GM13976 (cell line): ENCODE results near the gene TYMS.

Experiments
- DNase-seq: peaks from one replicate; pipeline ENCODE4 v3.0.0; 2012; ENCODE audit warnings: low spot score
- in situ Hi-C: fragments of 300-500 bp; cut with MboI; formaldehyde crosslinking; loops from one replicate; pipeline ENCODE4 v1.12.0; 2022; ENCODE audit warnings: low sequenced_read_pairs, mixed read lengths, inconsistent platforms; ENCODE audit not compliant: unreplicated experiment
- TF ChIP-seq, protein P1 (sequence below): IDR thresholded peaks from 2 replicates; pipeline ENCODE4 v1.5.1; 2012; ENCODE audit warnings: borderline replicate concordance, mild to moderate bottlenecking; ENCODE audit not compliant: insufficient read depth; ENCODE audit errors: extremely low read depth, missing control alignments, control extremely low read depth

TYMS gene

DNA sequence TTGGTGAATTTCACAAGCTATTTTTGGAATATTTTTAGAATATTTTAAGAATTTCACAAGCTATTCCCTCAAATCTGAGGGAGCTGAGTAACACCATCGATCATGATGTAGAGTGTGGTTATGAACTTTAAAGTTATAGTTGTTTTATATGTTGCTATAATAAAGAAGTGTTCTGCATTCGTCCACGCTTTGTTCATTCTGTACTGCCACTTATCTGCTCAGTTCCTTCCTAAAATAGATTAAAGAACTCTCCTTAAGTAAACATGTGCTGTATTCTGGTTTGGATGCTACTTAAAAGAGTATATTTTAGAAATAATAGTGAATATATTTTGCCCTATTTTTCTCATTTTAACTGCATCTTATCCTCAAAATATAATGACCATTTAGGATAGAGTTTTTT is 15.9 kb downstream of the TYMS start:
- DNase-seq: no peak
- TF ChIP-seq, protein P1, sequence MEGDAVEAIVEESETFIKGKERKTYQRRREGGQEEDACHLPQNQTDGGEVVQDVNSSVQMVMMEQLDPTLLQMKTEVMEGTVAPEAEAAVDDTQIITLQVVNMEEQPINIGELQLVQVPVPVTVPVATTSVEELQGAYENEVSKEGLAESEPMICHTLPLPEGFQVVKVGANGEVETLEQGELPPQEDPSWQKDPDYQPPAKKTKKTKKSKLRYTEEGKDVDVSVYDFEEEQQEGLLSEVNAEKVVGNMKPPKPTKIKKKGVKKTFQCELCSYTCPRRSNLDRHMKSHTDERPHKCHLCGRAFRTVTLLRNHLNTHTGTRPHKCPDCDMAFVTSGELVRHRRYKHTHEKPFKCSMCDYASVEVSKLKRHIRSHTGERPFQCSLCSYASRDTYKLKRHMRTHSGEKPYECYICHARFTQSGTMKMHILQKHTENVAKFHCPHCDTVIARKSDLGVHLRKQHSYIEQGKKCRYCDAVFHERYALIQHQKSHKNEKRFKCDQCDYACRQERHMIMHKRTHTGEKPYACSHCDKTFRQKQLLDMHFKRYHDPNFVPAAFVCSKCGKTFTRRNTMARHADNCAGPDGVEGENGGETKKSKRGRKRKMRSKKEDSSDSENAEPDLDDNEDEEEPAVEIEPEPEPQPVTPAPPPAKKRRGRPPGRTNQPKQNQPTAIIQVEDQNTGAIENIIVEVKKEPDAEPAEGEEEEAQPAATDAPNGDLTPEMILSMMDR: no peak
- in situ Hi-C loops: no loop called here

DNA sequence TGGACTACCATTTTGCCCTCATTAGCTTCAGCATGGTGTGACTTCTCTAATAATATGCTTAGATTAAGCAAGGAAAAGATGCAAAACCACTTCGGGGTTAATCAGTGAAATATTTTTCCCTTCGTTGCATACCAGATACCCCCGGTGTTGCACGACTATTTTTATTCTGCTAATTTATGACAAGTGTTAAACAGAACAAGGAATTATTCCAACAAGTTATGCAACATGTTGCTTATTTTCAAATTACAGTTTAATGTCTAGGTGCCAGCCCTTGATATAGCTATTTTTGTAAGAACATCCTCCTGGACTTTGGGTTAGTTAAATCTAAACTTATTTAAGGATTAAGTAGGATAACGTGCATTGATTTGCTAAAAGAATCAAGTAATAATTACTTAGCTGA is 16.3 kb downstream of the TYMS start:
- in situ Hi-C loops: no loop called here
- DNase-seq: no peak
- TF ChIP-seq, protein P1: no peak

DNA sequence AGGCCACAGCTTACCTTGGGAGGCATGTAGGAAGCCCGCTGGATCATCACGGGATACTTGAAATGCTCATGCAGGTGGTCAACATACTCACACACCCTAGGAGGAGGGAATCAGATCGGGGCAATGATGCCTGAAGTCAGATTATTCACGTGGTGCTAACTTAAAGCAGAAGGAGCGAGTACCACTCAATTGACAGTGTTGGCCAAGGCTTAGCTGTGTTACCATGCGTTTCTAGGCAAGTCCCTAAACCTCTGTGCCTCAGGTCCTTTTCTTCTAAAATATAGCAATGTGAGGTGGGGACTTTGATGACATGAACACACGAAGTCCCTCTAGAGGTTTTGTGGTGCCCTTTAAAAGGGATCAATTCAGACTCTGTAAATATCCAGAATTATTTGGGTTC is 17.9 kb downstream of the TYMS start:
- DNase-seq: no peak
- in situ Hi-C loops: no loop called here
- TF ChIP-seq, protein P1: no peak

DNA sequence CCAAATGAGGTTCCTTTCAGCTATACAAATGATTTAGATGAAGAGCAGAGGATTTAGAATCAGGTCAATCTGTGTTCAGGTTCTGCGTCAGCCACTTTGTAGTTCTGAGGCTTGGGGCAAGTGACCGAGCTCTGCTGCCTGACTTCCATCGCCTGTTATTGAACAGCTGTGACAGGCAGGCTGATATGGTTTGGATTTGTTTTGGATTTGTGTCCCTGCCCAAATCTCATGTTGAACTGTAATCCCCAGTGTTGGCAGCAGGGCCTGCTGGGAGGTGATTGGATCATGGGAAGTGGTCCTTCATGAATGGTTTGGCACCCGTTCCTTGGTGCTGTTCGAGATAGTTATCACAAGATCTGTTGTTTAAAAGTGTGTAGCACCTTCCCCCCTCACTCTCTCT is 18.6 kb downstream of the TYMS start:
- TF ChIP-seq, protein P1: no peak
- in situ Hi-C loops: no loop called here
- no peak for DNase-seq

DNA sequence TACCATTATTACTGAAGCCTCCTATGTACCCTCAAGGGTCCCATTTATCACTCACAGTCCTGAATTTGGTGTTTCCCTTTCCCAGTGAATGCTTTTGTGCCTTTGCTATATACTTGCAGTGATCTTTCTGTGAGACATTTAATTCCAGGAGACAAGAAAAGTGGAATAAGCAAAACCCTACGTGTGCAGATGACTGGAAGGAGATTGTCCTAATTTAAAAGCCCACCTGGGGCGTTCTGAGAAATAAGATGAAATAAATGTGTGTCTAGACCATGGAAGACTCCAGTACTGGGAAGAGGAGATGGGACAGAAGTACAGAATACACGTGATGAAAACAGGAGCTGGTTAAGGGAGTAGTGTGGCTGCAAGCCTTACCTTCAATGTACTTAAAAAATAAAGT is 19.3 kb downstream of the TYMS start:
- TF ChIP-seq, protein P1: no peak
- in situ Hi-C loops: no loop called here
- DNase-seq: no peak

DNA sequence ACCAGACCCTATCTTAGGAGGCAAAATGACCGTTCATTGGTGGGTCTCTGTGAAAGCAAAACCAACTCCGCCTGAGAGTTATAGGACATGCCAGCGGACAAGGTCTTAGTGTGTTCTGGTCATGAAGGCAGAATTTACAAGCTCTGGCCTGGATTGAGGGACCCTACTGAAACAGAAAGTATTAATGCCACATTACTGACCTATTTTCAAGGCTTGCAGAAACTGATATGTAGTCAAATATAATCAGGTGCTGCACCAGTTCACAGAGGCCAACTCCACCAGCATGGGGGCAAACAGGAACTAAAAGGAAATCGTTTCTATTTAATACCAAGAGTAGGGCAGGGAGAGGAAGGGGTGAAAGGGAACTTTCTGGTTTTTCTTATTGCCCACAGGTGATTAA is 19.7 kb downstream of the TYMS start:
- in situ Hi-C loops: no loop called here
- DNase-seq: no peak
- TF ChIP-seq, protein P1: no peak

DNA sequence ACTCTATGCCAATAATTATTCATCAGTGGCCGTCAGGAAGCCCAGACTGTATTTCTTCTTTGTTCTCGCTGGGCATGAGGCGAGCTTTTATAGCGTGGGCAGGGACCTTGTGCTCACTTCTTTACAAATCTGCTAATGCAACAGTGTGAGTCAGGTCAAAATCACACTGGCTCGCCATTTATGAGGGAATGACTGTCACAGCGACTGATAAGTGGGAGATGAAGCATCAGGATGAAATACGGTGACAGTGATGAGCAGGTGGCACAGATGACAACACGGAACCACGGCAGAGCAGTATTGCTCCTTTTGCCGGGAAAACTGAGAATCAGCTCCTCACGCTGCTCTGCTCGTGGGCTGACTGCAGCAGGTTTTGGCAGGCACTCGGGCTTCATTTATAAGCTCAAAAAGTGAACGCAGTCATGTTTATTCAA is 20.5 kb downstream of the TYMS start:
- in situ Hi-C loops: no loop called here
- no peak for DNase-seq
- TF ChIP-seq, protein P1: no peak
